ENCODE data around the gene LHFPL2.

Gene LHFPL2

DNA sequence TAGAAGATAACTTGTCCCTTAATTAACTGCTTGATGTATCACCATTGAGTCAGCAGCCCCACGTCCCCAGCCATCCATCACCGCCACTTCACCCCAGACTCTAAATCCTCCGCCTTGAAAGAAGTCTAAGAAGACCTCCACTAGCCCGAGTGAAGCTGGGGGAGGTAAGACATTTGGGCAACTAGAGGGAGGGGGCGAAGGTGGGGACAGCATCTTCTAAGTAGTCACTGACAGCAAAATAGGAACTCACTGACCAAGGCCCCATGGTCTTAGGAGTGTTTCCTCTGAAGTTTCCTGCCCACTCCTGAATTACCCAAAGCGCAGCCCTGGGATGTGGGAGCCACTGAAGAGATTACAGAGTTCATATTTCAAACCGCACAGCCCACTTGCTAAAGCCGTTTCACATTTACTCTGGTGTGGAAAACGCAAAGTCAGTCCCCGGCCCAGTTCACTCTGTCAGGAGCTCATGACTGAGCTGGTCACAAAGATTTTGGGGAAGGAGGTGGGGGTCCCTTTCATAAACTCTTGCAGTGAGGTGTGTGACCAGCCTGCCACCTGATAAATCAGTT lies 107.4 kb downstream of the LHFPL2 start:
- no peak for DNase-seq

DNA sequence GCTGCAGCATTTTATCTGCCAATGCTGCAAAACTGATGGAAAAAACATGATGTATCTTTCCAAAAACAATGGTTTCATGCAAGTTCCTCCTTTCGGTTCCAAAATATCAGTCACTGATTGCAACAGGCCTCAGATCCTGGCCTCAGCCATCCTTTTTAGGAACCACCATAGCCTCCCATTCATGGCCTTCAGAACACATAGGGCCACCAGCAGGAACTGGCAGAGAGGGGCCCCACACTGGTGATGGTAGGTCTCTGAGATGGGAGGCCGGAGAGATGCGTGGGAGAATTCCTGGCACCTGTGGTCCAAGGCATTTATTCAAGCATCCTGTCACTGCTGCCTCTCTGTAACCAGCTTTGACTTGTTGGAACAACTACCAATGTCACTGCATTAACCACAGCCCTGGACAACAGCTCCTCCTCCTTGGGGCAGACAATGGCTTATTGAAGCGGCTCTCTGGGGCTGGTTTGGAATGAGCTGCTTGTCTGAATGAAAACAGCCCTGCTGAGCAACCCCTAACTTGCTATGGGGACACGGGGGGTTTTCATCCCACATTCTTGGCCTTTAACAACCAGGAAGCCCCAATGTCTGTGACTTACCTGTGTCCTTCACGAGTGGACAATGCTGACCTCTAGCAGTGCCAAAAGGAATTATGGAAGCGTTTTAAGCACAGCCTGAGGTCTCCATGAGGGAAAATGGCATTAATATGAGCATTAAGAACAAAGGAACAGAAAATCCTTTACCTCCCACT lies 108.1 kb downstream of the LHFPL2 start:
- DNase-seq, result no peak

DNA sequence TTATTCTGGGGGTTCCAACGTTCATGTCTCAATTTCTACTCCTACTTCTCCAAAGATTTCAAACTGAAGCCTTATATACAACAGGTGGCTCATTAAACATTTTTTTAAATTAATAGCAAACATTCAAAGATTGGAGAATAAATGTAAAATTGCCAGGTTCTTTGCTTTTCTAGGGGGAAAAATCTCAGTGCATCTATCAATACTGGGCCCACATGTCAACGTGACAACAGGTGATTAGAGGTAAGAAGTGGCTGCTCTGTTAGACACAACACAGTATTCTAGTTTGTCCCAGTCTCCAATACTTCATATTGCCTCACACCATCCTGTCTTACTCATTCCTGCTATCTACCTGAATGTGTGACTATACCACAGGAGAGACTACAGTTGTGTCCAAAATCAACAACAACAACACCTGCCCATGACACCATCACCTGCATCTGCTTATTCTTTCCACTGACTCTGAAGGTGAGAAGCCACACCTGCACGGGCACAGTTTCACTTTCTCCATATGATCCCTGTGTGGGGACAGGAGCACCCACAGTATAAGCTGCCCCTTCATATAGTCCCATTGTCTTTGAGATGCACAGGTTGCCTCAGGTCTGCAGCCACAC lies 110.2 kb downstream of the LHFPL2 start:
- DNase-seq, result no peak

DNA sequence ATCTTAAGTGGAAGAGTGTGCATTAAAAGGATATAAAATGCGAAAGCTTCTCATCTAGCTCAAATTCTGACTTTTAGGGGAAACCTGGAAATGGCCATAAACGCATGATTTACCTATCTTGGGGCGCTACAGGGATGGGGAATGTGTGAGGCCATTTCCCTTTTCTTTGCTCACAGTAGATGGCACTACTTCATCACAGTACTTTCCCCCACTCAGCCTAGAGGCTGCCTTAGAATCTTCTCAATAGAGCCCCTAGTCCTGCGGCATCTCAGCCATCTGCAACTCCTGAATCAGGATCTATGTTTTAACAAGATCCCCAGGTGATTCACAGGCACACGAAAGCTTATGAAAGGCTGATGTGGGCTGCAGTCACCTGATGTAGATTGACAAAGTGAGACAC lies 110.8 kb downstream of the LHFPL2 start:
- no peak for DNase-seq

DNA sequence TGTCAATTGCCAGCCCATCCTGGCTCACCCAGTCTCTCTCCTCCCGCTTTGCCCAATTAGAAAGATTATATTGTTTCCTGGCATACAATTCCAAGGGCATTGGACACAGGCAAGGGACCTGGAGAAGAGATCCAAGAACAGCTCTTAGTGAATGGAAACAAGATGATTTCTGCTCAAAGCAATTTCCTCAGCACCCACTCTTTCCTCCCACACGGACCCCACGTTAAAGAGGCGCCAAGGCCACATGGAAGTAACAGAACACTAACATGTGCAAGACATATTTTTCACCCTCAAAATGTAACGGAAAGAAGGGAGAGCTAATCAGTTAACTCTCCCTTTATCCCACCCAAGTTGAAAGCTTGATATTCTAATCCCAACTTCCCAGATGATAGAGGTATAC lies 111.2 kb downstream of the LHFPL2 start:
- DNase-seq, result no peak

DNA sequence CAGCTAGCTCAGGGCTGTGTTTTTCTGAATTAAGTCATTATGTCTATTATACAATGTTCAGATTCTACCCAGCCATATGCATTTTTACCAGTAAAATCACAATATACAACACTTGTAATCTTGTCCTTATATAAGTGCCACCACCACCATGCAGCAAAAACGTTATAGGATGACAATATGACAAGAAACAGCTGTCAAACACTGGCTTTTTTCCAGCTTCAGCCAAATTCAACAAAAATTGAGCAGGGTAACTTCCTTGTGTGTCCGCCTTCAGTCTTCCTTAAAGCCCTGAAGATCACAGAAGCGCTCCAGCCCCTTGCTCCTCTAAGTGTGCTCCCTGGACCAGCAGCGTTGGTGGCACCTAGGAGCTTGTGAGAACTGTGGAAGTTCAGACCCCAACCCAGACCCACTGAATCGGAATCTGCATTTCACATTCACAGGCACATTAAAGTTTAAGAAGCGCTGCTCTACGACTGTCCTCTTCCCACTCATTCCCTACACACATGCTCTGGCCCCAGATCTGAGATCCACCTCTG lies 111.8 kb downstream of the LHFPL2 start:
- DNase-seq, result no peak

DNA sequence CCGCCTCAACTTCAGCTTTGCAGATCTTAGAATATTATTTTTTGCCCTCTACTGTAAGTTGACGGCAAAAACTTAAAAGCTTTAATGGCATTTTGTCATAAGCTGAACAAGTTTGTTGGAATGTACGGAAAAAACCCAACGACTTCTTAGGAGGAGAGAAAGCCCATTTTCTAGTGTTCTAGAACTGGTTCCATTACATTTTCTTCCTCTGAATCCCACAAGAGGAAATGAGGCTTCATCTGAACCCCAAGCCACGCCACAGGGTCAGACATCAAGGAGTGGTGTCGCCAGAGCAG lies 113.7 kb downstream of the LHFPL2 start:
- no peak for DNase-seq

DNA sequence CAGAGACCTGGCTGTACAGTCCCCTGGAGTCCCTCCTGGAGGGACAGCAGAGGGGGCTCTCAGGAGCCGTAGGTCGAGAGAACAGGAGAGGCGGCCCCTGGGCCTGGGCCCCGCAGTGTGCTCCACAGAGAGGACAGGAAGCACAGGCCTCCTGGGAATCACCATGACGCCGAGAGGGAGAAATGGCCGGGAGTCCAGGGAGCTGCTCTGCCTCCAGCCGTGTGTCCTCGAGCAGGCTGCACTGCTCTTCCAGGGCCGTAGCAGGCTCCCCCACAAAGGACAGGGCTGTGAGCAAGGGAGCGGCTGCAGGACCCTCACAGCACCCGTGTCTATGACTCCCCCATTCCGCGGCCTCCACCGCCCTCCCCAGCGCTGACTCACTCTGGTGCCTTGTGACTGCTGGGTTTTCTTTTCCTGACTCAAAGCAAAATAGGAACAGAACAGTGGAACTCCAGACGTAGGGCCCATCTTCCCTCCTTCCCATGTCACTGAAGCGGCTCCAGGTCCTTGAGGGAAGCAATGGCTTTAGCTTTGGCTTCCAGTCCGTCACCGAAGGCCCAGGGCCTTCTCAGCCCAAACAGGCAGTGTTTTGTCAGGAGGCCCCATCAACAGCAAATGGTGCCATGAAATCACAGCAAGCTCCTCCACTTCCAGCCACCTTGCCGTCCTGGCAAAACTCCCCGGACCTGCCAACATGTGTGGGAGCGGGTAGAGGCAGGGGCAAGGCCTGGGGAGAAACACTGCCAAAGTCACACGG lies 114.2 kb downstream of the LHFPL2 start:
- no peak for DNase-seq

DNA sequence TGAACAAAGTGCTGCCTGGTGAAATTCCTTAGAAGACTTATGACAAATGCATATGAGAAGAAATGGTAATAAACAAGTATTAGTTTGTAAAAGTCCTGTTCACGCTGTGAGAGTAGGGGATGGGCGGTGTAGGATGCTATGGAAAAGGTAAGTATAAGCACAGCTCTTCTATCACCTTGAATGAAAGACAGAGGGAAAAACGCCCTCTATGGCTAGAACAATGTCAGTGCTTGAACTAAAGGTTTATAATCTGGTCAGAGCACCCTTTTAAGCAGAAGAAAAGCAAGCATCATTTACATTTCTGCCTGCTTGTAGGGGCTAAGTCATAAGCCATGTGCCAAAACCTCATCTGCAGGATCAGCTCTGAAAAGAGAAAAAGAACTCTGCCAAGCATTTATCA lies 115.2 kb downstream of the LHFPL2 start:
- DNase-seq, result no peak

DNA sequence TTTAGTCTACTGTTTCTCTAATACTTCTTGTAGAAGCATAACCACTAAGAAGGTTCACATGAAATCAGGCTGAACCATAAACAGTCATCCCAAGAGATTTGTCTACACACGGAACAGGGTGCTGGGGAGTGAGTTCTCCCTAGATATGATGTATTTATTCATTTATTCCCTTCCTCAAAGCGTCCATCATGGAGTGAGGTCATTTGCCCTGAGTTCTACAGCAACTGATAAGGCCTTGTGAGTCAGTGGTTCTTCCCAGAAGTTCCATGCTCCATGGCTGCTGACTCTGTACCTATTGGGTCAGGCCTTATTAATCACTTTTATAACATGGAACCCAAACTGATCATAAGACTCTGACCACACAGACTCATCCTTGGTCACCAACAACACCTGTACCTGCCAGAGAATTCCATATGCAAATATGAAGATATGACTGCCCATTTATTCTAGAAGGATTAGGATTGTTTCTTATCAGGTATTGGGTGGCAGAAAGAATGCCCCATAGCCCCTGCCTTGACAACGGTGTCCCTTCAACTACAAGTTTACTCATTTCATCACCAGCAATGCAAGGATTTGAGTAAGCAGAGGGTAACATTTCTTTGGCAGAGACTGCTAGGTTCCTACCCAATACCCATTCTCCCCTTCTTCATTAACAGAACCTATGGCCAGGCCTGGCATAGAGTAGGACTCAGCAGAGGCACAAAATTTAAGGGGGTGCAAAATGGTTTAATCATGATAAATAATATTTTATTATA lies 118.1 kb downstream of the LHFPL2 start:
- no peak for DNase-seq

DNA sequence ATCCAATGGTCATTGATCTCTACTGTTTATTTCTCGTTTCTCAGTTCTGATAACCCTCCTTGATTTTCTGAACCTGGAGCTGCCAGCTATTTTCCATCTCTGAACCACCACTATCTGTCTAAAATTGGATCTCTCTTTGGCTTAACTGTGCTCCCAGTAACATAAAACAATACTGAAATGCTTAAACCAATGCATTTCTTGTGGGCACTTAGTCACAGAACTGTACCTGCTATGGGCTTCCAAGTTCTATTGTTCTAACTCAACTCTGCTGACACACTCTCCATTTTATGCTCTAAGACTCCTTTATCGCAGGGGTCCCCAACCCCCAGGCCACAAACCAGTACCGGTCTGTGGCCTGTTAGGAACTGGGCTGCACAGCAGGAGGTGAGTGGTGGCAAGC lies 120.6 kb downstream of the LHFPL2 start:
- no peak for DNase-seq

DNA sequence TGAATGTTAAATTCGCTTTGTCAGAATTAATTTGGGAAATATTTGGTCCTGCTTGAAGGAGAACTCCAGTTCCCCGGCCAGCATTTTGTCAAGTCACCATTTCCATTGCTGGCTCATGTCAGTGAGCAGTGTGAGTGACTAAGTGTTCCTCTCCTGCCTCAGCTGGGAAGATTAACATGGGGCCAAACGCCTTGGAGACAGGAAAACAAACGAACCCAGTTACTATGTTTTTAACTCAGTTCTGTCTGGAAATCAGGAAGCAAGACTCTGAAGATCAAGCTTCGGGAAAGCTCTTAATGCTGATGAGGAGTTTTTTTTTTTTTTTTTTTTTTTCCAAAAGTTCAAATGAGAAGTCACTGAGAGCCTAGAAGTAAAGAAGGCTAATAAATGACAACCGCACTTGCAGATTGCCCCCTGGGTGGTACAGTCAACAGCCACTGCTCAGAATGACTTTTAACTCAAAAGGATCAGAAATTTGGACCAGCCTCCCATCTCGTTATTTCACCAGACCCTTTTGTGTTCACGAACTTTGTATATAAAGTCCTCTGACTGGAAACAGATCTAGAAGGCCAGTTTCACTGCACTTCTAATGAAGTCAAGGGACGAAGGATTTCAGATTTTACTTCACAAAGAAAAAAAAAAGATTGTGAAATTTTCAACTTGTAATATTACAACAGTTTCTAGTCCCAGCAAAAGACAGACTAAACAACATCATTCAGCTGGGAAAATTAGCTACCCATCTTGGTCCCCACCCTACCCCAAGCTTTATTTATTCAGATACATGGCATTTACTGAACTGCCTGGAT lies 121.3 kb downstream of the LHFPL2 start:
- no peak for DNase-seq

DNA sequence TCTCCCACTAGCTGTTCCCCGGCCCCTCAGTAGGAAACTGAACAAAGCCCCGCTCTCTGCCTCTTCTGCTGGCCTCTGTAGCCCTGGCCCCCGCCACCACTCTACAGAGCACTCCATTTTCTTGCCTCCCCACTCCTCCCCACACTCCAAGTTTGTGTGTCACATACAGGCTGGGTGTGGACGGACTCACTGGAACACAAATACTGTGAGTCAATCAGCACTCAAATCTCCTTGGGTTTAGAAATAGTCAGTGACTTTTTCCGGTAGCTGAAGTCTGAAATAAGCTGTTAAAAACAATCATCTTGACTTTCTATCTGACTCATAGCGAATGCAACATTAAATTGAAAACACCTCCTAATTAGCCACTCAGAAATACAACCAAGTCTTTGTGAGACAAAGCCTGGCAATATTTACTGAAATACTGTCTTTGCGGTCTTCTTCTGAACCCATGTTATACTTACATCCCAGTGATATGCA lies 122.5 kb downstream of the LHFPL2 start:
- no peak for DNase-seq

DNA sequence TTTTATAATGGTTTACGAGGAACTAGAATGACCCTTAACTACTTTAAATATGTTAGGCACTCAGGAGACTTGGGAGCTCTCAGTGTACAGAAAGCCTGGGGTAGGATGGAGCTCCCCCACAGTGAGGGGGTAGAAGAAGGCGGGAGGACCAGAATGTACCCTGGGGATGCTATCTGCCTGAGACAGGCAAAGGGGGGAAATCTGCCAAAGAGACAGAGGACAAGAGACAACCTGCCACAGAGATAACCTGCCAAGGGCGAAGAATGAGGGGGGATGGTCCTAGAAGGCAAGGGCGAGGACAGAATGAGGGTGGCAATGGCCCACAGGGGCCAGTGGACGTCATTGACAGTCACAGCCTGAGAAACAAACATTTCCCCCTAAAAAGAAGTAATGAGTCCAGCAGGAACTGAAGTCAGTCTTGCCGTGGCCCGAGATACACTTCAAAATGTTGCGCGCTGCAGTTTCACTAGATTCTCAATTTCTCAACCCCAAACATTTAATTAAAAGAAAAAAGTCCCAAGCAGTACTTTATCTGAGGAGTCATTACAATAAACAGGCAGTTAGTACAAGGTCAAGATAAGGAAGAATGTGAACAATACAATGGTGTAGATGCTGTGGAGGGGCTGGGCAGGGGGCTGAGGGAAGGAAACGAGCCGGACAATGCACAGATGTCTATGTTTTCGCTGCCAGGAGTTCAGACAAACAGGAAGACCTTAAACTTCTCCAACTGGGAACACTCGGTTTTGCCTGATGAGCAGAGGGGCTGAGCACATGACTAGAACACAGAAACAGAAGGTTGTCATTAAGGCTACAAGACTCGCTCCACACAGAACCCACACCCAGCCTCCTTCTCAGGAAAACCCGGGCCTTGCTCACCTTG lies 125.0 kb downstream of the LHFPL2 start:
- no peak for DNase-seq

DNA sequence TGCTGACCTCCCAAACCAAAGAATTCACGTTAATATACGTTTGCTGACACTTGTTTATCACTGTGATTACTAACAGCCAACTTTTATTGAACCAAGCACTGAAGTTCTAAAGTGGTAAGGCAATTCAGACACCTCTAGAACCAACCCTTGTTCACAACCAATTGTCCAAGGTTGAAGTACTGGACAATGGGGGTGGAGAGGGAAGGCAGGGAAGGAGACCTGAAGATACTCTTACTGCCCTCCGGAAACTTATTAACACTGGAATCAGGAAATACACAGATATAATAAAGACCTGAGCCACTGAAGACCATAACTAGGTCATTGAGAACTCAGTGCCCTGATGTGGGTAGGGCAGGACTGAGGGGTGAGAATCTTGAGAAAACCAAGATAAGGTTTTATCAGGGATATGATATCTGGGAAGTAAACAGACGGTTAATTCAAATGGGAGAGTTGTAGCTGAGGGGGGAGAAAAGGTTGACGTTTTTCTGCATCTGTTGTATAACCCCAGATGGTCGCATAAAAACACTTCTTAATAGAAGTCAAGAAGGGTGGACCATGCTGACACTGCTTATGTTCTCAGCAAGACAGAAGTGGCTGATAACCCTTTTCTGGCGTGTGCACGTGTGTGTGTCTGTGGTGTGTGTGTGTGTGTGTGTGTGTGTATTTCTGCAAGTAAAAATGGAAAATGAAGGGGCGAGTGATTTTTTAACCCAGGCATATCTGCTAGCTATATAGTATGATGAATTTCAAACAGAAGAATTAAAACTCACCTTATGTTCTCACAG lies 125.9 kb downstream of the LHFPL2 start:
- no peak for DNase-seq

DNA sequence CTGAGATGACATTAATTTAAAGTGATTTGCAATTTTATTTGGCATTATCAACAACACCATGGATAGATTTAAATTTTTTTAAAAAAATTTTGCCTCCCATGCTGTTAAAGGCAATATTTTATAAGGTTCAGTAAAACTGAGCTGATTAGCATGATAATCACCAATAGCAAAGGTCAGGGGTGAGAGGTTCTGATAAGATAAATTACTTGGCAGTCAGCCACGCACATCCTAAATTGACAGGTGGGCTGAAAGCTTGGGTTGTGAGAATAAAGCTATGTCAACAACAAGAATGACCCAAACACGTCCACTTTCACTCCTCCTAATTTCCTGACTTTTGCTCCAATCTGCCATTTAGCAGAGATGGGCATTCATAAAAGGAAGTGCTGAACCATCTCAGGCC lies 127.1 kb downstream of the LHFPL2 start:
- no peak for DNase-seq

DNA sequence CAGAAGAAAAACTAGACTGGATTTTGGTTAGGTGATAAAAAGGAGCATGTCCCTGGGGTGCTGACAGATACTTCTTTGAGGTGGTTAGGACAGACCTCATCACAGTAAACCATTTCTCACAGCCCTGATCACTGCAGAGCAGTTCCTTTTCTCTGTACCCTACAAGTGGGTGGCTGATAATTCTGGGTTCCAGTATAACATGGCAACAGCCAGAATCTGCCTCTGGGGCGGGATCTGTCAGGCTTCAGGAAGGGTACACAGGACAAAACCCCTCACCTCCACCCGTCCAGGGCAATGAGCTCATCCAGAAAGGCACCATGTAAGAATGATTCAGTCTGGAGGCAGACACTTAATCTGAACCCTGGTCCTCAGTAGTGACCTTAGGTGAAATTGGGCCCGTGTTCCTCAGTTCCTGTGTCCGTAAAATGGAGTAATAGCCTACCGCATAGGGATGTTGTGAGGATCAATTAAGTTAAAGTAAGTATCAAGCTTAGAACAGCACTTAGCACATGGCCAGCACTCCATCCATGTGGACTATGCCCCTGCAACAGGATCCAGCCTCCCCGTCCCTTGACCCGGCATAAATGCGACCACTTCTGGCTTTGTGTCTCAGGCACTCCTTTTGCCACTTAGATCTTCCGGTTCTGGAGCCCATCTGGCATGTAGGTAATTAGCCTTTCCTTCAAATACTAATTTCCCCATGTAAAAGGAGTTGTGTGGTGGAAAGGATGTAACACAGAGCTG lies 129.2 kb downstream of the LHFPL2 start:
- DNase-seq, result no peak

DNA sequence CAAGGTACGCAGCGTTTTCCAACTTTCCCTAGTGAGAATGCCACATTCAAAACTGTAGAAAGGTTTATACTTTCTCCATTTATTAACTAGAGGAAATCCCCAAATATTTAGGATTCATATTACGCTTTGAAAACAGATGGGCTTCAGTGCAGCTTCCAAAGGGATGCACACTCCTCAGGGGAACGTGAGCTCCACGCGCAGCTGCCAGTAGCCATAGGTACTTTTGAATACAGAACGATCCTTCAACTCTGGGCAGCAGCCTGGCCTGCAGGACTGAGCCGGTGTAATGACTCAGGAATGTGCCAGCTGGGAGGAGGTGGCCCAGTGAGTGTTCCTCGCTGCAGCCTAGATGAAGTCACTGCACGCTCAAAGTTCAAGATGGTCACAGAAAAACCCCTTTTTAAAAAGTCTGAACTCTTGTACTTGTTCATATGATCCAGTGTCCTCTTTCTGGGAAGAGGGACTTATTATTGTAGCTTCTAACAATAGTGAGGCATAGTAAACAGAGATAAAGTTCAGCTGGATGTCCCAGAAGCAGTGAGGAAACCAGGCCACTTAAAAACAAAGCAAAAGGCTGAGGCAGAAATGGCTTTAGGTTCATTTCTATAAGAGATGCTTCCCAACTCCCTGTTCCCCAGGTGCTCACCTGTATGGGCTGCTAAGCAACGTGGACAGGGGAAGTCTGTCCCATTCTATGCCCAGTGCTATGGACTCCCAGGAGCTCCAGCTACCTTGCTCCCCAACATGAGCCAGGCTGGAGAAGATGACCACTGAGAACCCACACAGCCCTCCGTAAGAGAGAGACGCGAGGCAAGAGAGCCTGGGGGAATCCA lies 130.0 kb downstream of the LHFPL2 start:
- DNase-seq, result no peak

All from stimulated activated CD4-positive, alpha-beta T cell treated with anti-CD3 and anti-CD28 coated beads, Interleukin-4, amount 100 ng/mL, for 1 hour (primary cell).